SK-N-SH (cell line): ENCODE results near the gene C1QL2. TPM values are rescaled to one million over a fixed set of nuclear protein-coding genes. Genes with fewer than 3 reads are reported as not detected.

ENCODE experiments used
- CTCF ChIA-PET: fragments of 300-600, 350-600 bp; formaldehyde crosslinking; extraction: SDS; loops from one replicate; lab custom pipeline; 2021; lab: Yijun Ruan, JAX
- POLR2A ChIA-PET: fragments of 350-600 bp; sonication (Branson Sonifier 250); formaldehyde crosslinking; extraction: SDS; loops from one replicate; lab custom pipeline; 2020; ENCODE audit warnings: antibody characterized with exemption, inconsistent platforms; lab: Yijun Ruan, JAX
- DNase-seq: peaks from one replicate; pipeline ENCODE4 v3.0.0; 2012
- H2AFZ ChIP-seq: fragments of 200-600 bp; sonication (generic); 2 replicates; pipeline ENCODE4 v1.8.1; 2016; ENCODE audit warnings: antibody characterized with exemption, mild to moderate bottlenecking, low read depth
- H3F3A ChIP-seq: fragments of 200-600 bp; sonication (generic); replicated peaks from 2 replicates; pipeline ENCODE3; 2016; ENCODE audit warnings: antibody characterized with exemption, mild to moderate bottlenecking; ENCODE audit not compliant: insufficient read depth
- H3K27ac ChIP-seq, 2 experiments: fragments of 200-500 bp in 1 of 2; fragments of 200-600 bp in 1 of 2; sonication (Bioruptor generic) in 1 of 2; sonication (generic), shearing (Covaris generic) in 1 of 2; 2 replicates each; pipeline versions ENCODE4 v1.5.1 to v1.6.1; 2014 to 2016; ENCODE audit warnings: low read depth in 2 of 2, inconsistent platforms in 1 of 2, low read length in 1 of 2, mild to moderate bottlenecking in 1 of 2, mixed read lengths in 1 of 2
- H3K27me3 ChIP-seq: fragments of 200-600 bp; sonication (generic), shearing (Covaris generic); 2 replicates; pipeline ENCODE4 v1.6.1; 2016; ENCODE audit warnings: mixed run types; ENCODE audit not compliant: insufficient read depth
- H3K36me3 ChIP-seq, 2 experiments: fragments of 200-500 bp in 1 of 2; fragments of 200-600 bp in 1 of 2; sonication (Bioruptor generic) in 1 of 2; sonication (generic) in 1 of 2; replicated peaks in 1 of 2; 2 replicates each; pipeline versions ENCODE3 to v1.5.1; 2014 to 2016; ENCODE audit warnings: low read length in 1 of 2, mild to moderate bottlenecking in 1 of 2; ENCODE audit not compliant: insufficient read depth in 2 of 2, control insufficient read depth in 1 of 2
- H3K4me1 ChIP-seq, 2 experiments: fragments of 200-500 bp in 1 of 2; fragments of 200-600 bp in 1 of 2; sonication (Bioruptor generic) in 1 of 2; sonication (generic), shearing (Covaris generic) in 1 of 2; 2 replicates each; pipeline versions ENCODE4 v1.5.1 to v1.6.1; 2014 to 2016; ENCODE audit warnings: low read depth in 1 of 2, low read length in 1 of 2, mixed run types in 1 of 2; ENCODE audit not compliant: insufficient read depth in 2 of 2, control insufficient read depth in 1 of 2
- H3K4me2 ChIP-seq: fragments of 200-600 bp; sonication (generic), shearing (Covaris generic); 2 replicates; pipeline ENCODE4 v1.6.1; 2017; ENCODE audit warnings: mixed run types
- H3K4me3 ChIP-seq, 2 experiments: fragments of 200-500 bp in 1 of 2; fragments of 200-600 bp in 1 of 2; sonication (Bioruptor generic) in 1 of 2; sonication (generic), shearing (Covaris generic) in 1 of 2; 2 replicates each; pipeline versions ENCODE4 v1.5.1 to v1.8.1; 2014 to 2016; ENCODE audit warnings: low read depth in 2 of 2, inconsistent platforms in 1 of 2, low read length in 1 of 2, mild to moderate bottlenecking in 1 of 2, mixed read lengths in 1 of 2, moderate library complexity in 1 of 2
- H3K79me2 ChIP-seq: fragments of 200-600 bp; sonication (generic); 2 replicates; pipeline ENCODE4 v1.8.1; 2017; ENCODE audit warnings: mild to moderate bottlenecking; ENCODE audit not compliant: insufficient read depth
- H3K9ac ChIP-seq: fragments of 200-600 bp; sonication (generic); 2 replicates; pipeline ENCODE4 v1.6.1; 2017; ENCODE audit warnings: mixed run types
- H3K9me2 ChIP-seq: fragments of 200-600 bp; sonication (generic); 2 replicates; pipeline ENCODE4 v1.6.1; 2017; ENCODE audit warnings: mixed run types
- H3K9me3 ChIP-seq: fragments of 200-600 bp; sonication (generic); 2 replicates; pipeline ENCODE4 v1.6.1; 2017; ENCODE audit warnings: mixed run types, mild to moderate bottlenecking, moderate library complexity
- H4K20me1 ChIP-seq: fragments of 200-600 bp; sonication (generic); 2 replicates; pipeline ENCODE4 v1.6.1; 2017; ENCODE audit warnings: mild to moderate bottlenecking, mixed run types; ENCODE audit not compliant: insufficient read depth
- CHD2 ChIP-seq: fragments of 150-350 bp; IDR thresholded peaks from 2 replicates; pipeline ENCODE4 v1.6.1; 2018; ENCODE audit warnings: low read length; ENCODE audit not compliant: partially characterized antibody
- CTCF ChIP-seq: fragments of 200-600 bp; sonication (generic); IDR thresholded peaks from 2 replicates; pipeline ENCODE4 v1.6.1; 2017; ENCODE audit warnings: antibody characterized with exemption, mild to moderate bottlenecking, moderate library complexity
- FOSL2 ChIP-seq: IDR thresholded peaks from 2 replicates; pipeline ENCODE4 v1.4.0; 2012; ENCODE audit warnings: low read depth, mild to moderate bottlenecking, moderate library complexity, borderline replicate concordance
- FOXJ3 ChIP-seq: sonication (generic); formaldehyde crosslinking; IDR thresholded peaks from 2 replicates; pipeline ENCODE4 v1.5.1; 2020; ENCODE audit warnings: mild to moderate bottlenecking, missing genetic modification reagents
- GABPA ChIP-seq: IDR thresholded peaks from 2 replicates; pipeline ENCODE4 v1.4.0; 2012; ENCODE audit warnings: low read depth, mild to moderate bottlenecking
- GATA2 ChIP-seq: sonication (generic); formaldehyde crosslinking; IDR thresholded peaks from 2 replicates; pipeline ENCODE4 v1.5.0; 2020; ENCODE audit warnings: mild to moderate bottlenecking, missing genetic modification reagents
- MAX ChIP-seq: IDR thresholded peaks from 2 replicates; pipeline ENCODE4 v1.4.0; 2012; ENCODE audit warnings: low read depth
- NFIC ChIP-seq: IDR thresholded peaks from 2 replicates; pipeline ENCODE4 v1.4.0; 2012; ENCODE audit warnings: borderline replicate concordance
- REST ChIP-seq: IDR thresholded peaks from 2 replicates; pipeline ENCODE4 v1.6.1; 2012; ENCODE audit warnings: mild to moderate bottlenecking, low read depth, low read length, moderate library complexity
- SMC3 ChIP-seq: IDR thresholded peaks from 2 replicates; pipeline ENCODE4 v1.6.1; 2012; ENCODE audit warnings: low read depth, low read length, improper control_type of control experiment
- TEAD4 ChIP-seq: IDR thresholded peaks from 2 replicates; pipeline ENCODE4 v1.4.0; 2012; ENCODE audit warnings: mild to moderate bottlenecking, borderline replicate concordance; ENCODE audit not compliant: insufficient read depth
- ZBTB33 ChIP-seq: IDR thresholded peaks from 2 replicates; pipeline ENCODE4 v1.4.0; 2012; ENCODE audit warnings: low read depth, borderline replicate concordance
- WGBS: methylation state at CpG from one replicate; pipeline ENCODE4 v1.1.6; 2017; ENCODE audit warnings: low lambda C conversion rate; 5-methylcytosine and 5-hydroxymethylcytosine counted together
- polyA plus RNA-seq, 3 experiments: library from polyadenylated mRNA; depleted of rRNA; stranded (reverse); fragments of >200 nt; gene quantifications; 2 replicates each; pipeline ENCODE4 v1.2.3, GENCODE V29; 2012

C1QL2 gene
- polyA plus RNA-seq, 1 of the 3 experiments (the other 2 are of a cell fraction) = not detected

- TF ChIP-seq GATA2 (CRISPR knock-in tag) = no peak
- no peak for TF ChIP-seq CHD2
- no peak for TF ChIP-seq FOXJ3
- no peak for TF ChIP-seq NFIC
- peak; percentile 15; the same call in 1 of the 2 replicates for TF ChIP-seq MAX
- no peak for TF ChIP-seq SMC3
- TF ChIP-seq REST = no peak
- no peak for TF ChIP-seq TEAD4
- peak; percentile 11; the same call in 1 of the 2 replicates for TF ChIP-seq FOSL2
- TF ChIP-seq ZBTB33 = no peak
- TF ChIP-seq GABPA = no peak
- TF ChIP-seq CTCF = no peak
- H3K9ac ChIP-seq = no peak overlapping the region
- DNase-seq = no peak
- no peaks in the 10 kb centered on the region for H3K79me2 ChIP-seq
- H2AFZ ChIP-seq = no peak overlapping the region
- H3K36me3 ChIP-seq = no peaks in the 10 kb centered on the region
- no peaks in the 10 kb centered on the region for H3K9me2 ChIP-seq
- no peak overlapping the region for H3K4me3 ChIP-seq
- no peaks in the 10 kb centered on the region for H4K20me1 ChIP-seq
- 71% methylated on average over 7 of the region's 7 CpGs for WGBS
- no peaks in the 10 kb centered on the region for H3K9me3 ChIP-seq
- H3K4me1 ChIP-seq = peaks cover 0 to 2% of the 10 kb centered on the region in 2 experiments; a peak in 2 of 4 replicates
- no peak overlapping the region for H3K27ac ChIP-seq
- H3K4me2 ChIP-seq = no peak overlapping the region
- ChIA-PET POLR2A (no interaction called here), CTCF (no interaction called here)
- H3F3A ChIP-seq = no peaks in the 10 kb centered on the region
- H3K27me3 ChIP-seq = no peaks in the 10 kb centered on the region
Measured at GRCh38 chr2:119184512-119184911, 26.0 kb upstream of the C1QL2 start.
